Right kidney (tissue), 1 donor: ENCODE measurements around the gene SASH3.

Source experiments
- DNase-seq: peaks from one replicate; pipeline ENCODE4 v3.0.0-alpha.2; 2016

The SASH3 gene

DNA sequence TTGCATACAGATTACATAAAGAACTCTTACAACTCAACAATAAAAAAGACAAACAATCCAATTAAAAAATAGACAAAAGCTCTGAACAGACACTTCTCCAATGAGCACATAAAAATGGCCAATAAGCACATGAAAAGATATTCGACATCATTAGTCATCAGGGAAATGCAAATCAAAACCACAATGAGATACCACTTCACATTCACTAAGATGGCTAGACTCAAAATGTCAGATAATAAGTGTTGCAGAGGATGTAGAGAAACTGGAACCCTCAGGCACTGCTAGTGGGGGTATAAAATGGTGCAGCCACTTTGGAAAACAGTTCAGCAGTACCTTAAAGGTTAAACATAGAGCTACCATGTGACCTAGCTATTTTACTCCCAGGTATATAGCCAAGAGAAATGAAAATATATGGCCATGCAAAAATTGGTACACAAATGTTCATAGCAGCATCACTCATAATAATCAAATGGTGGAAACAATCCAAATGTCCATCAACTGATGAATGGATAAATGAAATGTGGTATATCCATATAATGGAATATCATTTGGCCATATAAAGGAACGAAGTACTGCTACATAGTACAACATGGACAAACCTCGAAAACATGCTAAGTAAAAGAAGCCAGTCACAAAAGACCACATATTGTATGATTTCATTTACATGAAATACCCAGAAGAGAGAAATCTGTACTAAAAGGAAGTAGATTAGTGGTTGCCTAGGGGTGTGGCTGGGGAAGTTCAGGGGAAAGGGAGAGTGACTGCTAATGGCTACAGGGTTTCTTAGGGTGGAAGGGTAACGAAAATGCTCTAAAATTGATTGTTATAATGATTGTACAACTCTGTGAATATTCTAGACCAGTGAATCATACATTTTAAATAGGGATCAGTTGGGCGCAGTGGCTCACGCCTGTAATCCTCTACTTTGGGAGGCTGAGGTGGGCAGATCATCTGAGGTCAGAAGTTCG lies 29.4 kb downstream of the SASH3 start:
- DNase-seq = no peak

DNA sequence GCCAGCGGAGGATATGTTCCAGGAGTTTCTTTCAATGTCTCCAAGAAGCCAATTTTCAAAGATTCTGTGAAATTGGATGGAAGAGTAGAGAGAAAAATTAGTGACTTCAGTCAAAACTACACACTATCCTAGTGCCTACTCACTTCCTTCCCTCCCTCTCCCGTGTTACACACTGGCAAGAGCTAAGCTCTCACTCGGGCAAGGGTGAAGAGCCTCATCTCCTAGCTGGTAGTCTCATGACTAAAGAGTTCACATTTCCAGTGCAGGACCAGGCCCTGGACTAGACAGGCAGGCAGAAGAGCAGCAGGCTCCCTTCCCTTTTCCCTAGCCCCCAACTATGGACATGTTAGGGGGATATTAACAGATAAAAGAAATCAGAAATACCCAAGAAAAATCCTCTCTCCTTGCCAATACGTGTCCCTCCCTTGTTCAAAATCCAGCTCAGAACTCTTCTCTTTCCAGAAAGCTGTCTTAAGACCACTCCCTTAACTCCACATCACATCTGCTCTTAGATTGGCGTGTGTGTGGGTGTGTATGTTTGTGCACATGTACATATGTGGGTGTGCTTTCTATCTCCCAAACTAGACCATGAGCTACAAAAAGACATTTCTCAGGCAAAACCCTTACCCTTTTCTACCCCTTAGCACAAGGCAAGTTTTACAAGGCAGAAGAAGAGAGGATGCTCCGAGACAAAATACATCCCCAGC lies 34.1 kb downstream of the SASH3 start:
- DNase-seq = no peak

- no peak for DNase-seq
These were observed 38.4 kb downstream of the SASH3 start for GRCh38 chrX:129818123-129818522.

DNA sequence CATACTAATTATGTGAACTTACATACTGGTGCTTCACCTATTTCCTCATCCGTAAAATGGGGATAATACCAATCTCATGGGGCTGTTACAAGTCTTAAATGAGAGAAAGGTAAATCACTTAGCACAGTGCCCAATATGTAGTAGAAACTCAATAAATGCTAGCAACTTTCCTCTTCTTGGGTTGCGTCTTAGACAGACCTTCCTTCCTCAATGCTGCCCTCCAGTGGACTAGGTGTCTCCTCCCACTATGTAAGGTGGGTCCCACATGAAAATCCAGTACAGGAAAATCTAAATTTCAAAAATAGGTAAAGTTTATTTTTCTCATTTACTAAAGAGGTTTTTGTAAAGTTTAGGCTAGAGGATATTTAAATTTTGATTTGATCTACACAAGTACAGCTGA lies 43.4 kb downstream of the SASH3 start:
- no peak for DNase-seq

DNA sequence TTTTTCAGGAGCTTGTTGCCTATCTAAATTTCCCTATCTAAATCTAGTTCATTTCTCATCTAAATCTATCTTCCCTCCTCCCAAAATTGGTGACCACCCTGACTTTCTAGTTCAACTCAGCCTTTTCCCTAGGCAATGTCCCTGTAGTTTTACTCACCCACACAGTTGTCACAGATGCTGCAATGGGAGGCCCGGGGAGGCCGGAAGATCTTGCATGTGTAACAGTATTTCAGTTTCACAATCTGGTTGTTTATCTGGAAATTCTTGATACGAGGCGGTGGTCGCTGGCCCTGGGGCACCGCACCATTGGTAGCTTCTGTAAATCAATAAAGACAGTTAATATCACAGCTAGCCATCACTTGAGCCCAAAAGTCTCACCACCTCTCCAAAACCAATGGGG lies 43.8 kb downstream of the SASH3 start:
- no peak for DNase-seq

GRCh38 chrX:129824620-129825019 lies 44.9 kb downstream of the SASH3 start:
- DNase-seq = no peak

DNA sequence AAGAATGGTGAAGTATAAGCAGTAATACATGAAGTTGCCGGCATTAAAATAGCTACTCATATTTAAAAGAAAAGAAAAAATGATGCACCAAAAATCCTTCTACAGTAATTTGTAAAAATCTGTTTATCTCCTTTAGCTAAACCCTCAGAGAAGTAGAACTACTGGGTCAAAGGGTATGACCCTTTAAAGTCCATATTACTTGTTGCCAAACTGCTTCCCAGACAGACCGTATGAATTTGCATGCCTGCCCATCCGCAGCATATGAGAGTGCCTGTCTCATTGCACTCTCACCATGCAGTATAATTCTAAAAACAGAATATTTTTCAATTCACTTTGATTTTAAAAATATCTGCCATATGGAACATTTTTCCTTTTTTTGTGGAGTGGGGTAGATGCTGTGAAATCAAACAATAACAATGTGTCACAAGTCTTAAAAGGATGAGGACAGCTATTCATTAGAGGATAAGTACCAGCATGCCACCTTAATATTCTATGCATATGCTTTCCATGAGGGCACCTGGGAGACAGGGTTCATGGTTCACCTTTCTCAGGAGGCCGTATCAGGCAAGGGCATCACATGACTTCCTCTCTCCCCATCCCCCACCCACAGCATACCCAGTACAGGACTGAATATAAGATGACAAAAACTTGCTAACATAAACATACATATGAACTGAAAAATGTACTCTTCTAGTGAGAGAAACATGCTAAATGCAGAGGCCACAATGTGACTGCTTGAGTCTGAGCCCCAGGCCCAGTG lies 46.2 kb downstream of the SASH3 start:
- DNase-seq = no peak

DNA sequence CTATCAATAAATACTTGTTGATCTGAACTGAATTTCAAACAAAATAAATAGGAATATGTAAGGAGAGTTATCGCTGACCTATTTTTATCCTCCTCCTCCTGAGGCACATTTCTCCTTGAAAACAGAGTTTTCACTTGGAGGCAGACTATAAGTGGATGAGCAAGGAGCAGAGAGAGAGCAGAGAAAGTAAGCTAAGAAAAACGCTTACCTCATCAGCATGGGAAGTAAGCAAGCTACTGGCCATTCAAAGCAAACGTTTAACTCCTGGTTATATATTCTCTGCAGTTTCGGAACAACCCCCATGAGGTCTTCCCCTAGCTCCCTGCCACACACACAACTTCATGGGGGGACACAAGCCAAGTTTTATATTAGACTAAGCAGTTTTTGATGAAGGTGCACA lies 50.7 kb downstream of the SASH3 start:
- no peak for DNase-seq

DNA sequence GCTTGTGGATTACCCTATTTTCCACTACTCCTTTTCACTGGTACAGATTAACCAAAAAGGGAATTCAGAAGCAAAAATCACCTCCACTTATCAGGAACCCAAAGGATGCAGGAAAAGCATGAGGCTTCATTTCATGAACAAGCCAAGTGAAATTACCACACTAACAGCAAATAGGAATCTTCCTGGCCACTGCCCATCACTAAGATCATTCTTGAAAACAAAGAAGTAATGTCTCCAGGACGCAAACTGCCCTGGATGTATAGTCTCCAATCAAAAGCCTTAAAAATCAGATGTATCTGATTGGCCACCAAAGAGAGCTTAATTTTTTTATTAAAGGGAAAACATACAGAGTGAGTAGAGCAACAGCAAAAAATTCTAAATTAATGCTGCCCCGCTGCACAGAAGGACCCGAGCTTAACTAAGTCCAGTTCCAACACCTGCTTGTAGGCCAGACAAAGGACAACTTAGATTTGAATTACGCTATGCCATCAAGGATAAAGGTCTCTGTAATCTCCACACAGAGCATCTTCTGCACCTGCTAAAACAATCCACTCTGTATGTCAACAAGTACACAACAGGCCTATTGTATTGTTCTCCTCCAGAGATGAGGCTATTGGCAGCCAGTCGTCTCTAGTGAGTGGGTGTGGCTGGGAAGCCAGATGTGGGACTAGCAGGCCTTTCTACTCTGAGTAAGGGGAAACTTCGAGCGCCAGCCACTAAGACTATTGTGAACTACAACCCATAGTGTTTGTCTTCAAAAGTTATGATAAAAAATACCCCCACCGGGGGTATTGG lies 51.5 kb downstream of the SASH3 start:
- DNase-seq = no peak

DNA sequence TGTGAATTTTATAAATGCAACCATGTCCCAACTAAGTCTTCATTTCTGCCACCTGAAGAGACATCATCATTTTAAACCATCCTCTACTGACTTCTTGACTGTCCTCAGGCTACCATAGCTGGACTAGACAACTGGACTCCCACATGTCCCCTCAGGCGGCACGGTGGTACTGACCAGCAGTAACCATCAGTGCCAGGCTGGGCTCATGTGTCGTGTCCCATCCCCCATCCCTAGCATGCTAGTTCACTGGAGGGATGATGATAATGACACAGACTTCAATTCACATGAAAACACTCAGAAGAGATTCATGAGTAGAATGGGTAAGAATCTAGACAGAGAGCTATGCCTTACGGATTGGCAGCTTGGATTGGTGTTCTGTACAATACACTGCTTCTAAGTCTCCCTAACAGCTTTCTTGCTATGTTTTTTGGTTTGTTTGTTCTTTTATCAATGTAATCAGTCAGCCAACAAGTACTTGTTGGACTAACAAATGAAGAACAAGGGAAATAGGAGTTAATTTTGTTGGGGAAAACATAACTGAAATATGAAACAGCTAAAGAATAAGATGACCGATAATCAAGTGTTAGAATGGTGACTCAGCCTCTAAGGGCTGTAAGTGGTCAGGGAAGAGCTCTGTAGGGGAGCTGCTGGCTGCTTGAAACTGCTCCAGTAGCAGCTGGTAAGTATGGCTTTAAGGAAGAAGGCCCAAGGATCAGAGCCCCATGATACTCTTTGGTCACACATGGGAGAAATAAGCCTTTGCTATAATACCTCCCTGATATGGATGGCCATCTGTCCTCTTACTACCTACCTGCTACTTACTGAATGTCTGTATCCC lies 53.6 kb downstream of the SASH3 start:
- no peak for DNase-seq

DNA sequence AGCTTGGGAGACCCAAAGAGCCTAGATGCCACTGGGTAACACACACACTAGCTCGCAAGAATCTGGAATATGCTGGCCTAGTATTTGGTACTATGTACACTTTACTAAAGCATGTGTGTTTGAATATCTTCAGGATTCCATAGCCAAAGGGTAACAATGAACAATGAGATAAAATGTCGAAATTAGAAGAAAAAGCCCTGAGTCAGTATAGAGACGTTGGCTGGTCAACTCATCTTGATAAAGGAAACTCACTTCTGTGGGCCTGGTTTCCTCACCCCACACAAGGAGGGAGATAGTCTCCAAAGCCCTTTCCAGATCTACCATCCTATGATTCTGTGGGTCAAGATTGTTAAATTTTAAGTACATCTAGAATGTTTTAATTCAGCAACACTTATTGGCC lies 57.1 kb downstream of the SASH3 start:
- DNase-seq = no peak

DNA sequence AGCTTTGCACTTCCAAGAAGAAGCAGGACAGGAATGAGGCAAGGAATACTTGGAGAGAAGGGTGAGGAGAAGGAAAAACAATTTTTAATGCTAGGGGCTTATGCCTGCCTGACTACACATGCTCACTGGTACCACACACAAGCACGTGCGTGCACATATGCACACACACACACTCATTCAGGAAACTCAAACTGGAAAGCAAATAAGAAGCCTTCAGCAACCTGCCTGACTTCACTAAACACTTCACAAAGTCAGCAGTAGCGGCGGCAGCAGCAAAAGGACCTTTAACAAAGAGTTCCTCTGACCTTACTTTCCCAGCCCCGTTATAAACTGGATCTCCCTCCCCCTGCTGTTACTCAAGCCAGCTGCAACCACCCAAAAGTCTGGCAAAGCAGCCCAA lies 60.6 kb downstream of the SASH3 start:
- DNase-seq = no peak

- DNase-seq = no peak
These were observed 62.9 kb downstream of the SASH3 start for GRCh38 chrX:129842510-129843208.

- DNase-seq = no peak
These were observed 63.4 kb downstream of the SASH3 start for GRCh38 chrX:129843209-129843458.

DNA sequence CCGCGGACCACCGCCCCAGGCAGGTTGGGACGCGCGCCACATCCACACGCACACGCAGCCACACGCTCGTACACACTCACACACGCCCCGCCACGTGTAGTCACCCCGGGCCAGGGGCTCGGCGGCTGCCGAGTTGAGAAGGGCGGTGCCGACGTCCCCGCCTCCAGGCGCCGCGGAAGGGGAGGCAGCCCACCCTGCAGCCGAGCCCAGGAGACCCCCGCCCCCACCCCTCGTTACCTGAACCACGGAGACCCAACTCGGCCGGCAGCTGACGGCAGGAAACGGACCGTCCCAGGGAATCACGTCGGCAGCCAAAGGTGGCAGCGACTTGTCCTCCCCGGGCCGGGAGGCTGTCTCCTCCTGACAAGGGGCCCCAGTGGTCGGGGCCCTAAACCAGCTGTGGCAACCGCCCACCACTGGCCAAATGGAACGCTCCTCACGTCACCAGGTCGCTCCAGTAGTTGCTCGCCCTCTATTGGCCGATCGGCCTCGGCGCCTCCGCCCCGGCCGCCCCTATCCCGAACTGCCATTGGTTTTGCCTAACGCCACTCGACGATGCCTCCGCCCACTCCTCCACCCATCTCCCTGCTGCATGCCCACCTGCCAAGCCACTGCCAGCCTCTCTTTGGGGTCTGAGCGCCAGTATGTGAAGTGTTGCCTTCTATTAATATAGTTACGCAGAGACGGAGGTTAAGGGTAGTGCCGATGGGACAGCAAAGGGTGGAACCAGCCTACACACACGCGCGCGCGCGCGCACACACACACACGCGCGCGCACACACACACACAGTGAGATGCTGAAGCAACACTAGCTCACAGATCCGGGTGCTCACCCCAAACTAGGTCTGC lies 63.9 kb downstream of the SASH3 start, which contains the start of gene ZDHHC9:
TSS of gene ZDHHC9 (minus strand) at position 428 of the 848 bp plus-strand sequence. CDS start 1,941 bp downstream, outside the sequence.
- peak; percentile 84 for DNase-seq
